ENCODE measurements around the gene GNAQ.

DNA sequence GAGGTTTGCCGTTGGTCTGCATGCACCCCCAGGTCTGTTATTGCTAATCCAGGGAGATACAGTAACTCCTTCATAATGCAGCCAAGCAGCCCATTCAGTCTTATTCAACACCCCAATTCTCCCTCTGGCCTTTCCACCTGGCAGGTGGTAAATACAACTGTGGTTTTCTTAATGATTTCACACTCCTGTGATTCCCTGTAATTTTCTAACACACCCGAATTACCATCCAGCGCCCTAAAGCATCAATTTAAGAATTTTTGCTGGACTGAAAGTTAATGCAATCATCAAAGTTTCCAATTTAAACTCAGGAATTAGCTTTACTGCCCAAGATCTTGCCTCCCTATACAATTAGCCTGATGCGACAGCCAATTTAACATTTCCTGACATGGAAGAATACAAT lies 62.5 kb downstream of the GNAQ start:
- TF ChIP-seq CTCF (IDR thresholded peaks at IDR 0.05) (no peak), RFX5 (IDR thresholded peaks at IDR 0.05; ENCODE audit: low read length) (no peak), GABPA (IDR thresholded peaks at IDR 0.05; ENCODE audit: low read depth) (no peak), MXI1 (IDR thresholded peaks at IDR 0.05; ENCODE audit: low read depth, low read length) (no peak), REST (IDR thresholded peaks at IDR 0.05; ENCODE audit: low read depth, low read length) (no peak), JUND (IDR thresholded peaks at IDR 0.05) (no peak), SMC3 (IDR thresholded peaks at IDR 0.05; ENCODE audit: low read depth, low read length) (no peak), TAF1 (IDR thresholded peaks at IDR 0.05; ENCODE audit: borderline replicate concordance, low read depth, low read length) (no peak), EZH2phosphoT487 (IDR thresholded peaks at IDR 0.05; ENCODE audit: borderline replicate concordance, low read depth) (no peak), EP300 (IDR thresholded peaks at IDR 0.05; ENCODE audit: borderline replicate concordance in 1 of 2, low read depth in 1 of 2, low read length in 1 of 2) (no peak)

Measured in SK-N-SH (cell line).